ENCODE data around the gene TSC22D1.

DNA sequence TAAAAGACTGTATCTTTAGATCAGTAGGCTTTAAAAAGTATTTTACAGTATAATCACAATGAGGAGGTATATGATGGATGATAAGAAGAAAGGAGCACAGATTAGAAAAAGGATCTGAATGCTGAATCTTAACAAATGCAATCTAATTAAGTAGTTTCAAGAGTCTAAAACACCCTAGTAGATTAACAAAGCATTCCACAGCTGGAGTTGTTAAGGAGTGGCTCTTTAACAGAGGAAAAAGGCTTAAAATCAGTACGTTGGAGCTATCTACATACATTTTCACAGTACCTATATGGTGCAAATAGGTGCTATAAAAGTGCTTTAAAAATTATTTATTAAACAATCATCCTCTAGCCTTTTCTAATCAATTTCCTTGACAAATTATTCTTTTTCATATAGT, 34.5 kb downstream of the TSC22D1 start:
- TF ChIP-seq, protein P1, sequence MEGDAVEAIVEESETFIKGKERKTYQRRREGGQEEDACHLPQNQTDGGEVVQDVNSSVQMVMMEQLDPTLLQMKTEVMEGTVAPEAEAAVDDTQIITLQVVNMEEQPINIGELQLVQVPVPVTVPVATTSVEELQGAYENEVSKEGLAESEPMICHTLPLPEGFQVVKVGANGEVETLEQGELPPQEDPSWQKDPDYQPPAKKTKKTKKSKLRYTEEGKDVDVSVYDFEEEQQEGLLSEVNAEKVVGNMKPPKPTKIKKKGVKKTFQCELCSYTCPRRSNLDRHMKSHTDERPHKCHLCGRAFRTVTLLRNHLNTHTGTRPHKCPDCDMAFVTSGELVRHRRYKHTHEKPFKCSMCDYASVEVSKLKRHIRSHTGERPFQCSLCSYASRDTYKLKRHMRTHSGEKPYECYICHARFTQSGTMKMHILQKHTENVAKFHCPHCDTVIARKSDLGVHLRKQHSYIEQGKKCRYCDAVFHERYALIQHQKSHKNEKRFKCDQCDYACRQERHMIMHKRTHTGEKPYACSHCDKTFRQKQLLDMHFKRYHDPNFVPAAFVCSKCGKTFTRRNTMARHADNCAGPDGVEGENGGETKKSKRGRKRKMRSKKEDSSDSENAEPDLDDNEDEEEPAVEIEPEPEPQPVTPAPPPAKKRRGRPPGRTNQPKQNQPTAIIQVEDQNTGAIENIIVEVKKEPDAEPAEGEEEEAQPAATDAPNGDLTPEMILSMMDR (IDR thresholded peaks at IDR 0.05): no peak
- no peak for TF ChIP-seq POLR2A (IDR thresholded peaks at IDR 0.05)

Data from Peyer's patch (tissue), 4 donors.